HepG2 (cell line): Measurements from ENCODE around the gene TRPC4AP. TPM values are rescaled to one million over a fixed set of nuclear protein-coding genes. Genes with fewer than 3 reads are reported as not detected.
A peak's percentile ranks its signal among the peaks of the same experiment; 100 is the strongest.

Experiments used
- ATAC-seq: fragments of 200-7000 bp; cut with Tn5 transposase; 3 replicates; pipeline ENCODE4 v1.9.1; 2020; ENCODE audit warnings: mild to moderate bottlenecking, moderate library complexity
- BruUV-seq: library from RNA; stranded (reverse); fragments of 400-500 nt; replicated peaks from 2 replicates; lab custom pipeline; 2021; lab: Mats Ljungman, UMichigan
- CTCF ChIA-PET: fragments of 300-600 bp; formaldehyde crosslinking; extraction: SDS; loops from one replicate; lab custom pipeline; 2021; ENCODE audit warnings: low total read pairs, inconsistent platforms, low intra/inter-chr PET ratio; lab: Yijun Ruan, JAX
- POLR2A ChIA-PET: fragments of 350-600 bp; sonication (Branson Sonifier 250); formaldehyde crosslinking; loops from one replicate; lab custom pipeline; 2020; ENCODE audit warnings: antibody characterized with exemption, inconsistent platforms; lab: Yijun Ruan, JAX
- DNase-seq: peaks from one replicate; pipeline ENCODE4 v3.0.0-alpha.2; 2015; ENCODE audit warnings: low spot score
- FAIRE-seq: peaks from 3 replicates; lab custom pipeline; 2011; peaks lifted over from hg19 to GRCh38; lab: Jason Lieb, UNC
- H2AFZ ChIP-seq: one replicate; pipeline ENCODE4 v1.6.1; 2011; ENCODE audit warnings: low read length, inconsistent platforms
- H3K27ac ChIP-seq: fragments of 300-600 bp; 3 replicates; pipeline ENCODE4 v1.8.0; 2011; ENCODE audit warnings: mixed run types, mild to moderate bottlenecking, mixed read lengths, low read length, inconsistent platforms; ENCODE audit not compliant: insufficient read depth; ENCODE audit errors: extremely low read length
- H3K27me3 ChIP-seq, 2 experiments: fragments of 200-600 bp in 1 of 2; 2 replicates in 1 of 2; 3 replicates in 1 of 2; pipeline versions ENCODE4 v1.6.0 to v1.8.0; 2011; ENCODE audit warnings: low read length in 2 of 2, mild to moderate bottlenecking in 2 of 2, moderate library complexity in 2 of 2, inconsistent platforms in 1 of 2; ENCODE audit not compliant: insufficient read depth in 2 of 2, control insufficient read depth in 1 of 2
- H3K36me3 ChIP-seq, 2 experiments: fragments of 200-600 bp in 1 of 2; replicated peaks in 1 of 2; 2 replicates in 1 of 2; 3 replicates in 1 of 2; pipeline versions ENCODE4 v1.5.1 to v1.8.0; 2011; ENCODE audit warnings: low read length in 2 of 2, inconsistent platforms in 1 of 2; ENCODE audit not compliant: insufficient read depth in 2 of 2, control insufficient read depth in 1 of 2
- H3K4me1 ChIP-seq: 2 replicates; pipeline ENCODE4 v1.5.1; 2012; ENCODE audit warnings: low read length, inconsistent platforms; ENCODE audit not compliant: insufficient read depth
- H3K4me2 ChIP-seq: 2 replicates; pipeline ENCODE4 v1.6.0; 2011; ENCODE audit warnings: low read depth, low read length, inconsistent platforms
- H3K4me3 ChIP-seq, 3 experiments: fragments of 200-600 bp in 1 of 3; sonication (generic), shearing (Covaris generic) in 1 of 3; replicated peaks in 1 of 3; 2 replicates each; pipeline ENCODE4 v1.5.1; 2011 to 2016; ENCODE audit warnings: low read length in 3 of 3, inconsistent platforms in 2 of 3, low read depth in 2 of 3, mild to moderate bottlenecking in 2 of 3, control low read depth in 1 of 3, mixed read lengths in 1 of 3; ENCODE audit not compliant: insufficient read depth in 1 of 3
- H3K79me2 ChIP-seq: one replicate; pipeline ENCODE4 v1.6.1; 2011; ENCODE audit warnings: low read length, inconsistent platforms; ENCODE audit not compliant: insufficient read depth
- H3K9ac ChIP-seq: 2 replicates; pipeline ENCODE4 v1.6.0; 2011; ENCODE audit warnings: mild to moderate bottlenecking, low read depth, low read length, inconsistent platforms; ENCODE audit not compliant: insufficient read depth
- H3K9me3 ChIP-seq: 2 replicates; pipeline ENCODE4 v1.5.1; 2012; ENCODE audit warnings: mild to moderate bottlenecking, low read length
- H4K20me1 ChIP-seq: 2 replicates; pipeline ENCODE4 v1.6.0; 2011; ENCODE audit warnings: inconsistent platforms, mild to moderate bottlenecking, low read length, moderate library complexity; ENCODE audit not compliant: insufficient read depth
- BORCS8-MEF2B ChIP-seq: sonication (generic); formaldehyde crosslinking; IDR thresholded peaks from 2 replicates; pipeline ENCODE4 v1.8.0; 2022; ENCODE audit warnings: mild to moderate bottlenecking, missing genetic modification reagents
- CBX1 ChIP-seq: IDR thresholded peaks from one replicate; pipeline ENCODE4 v1.6.1; 2016; ENCODE audit warnings: antibody characterized with exemption, low read depth
- CEBPG ChIP-seq: IDR thresholded peaks from 2 replicates; pipeline ENCODE4 v1.6.1; 2016
- HOXA3 ChIP-seq: sonication (generic); formaldehyde crosslinking; IDR thresholded peaks from 2 replicates; pipeline ENCODE4 v1.5.0; 2020; ENCODE audit warnings: missing genetic modification reagents
- MXD4 ChIP-seq: IDR thresholded peaks from 2 replicates; pipeline ENCODE4 v1.6.1; 2016; ENCODE audit warnings: mild to moderate bottlenecking, missing biosample characterization, missing genetic modification reagents
- PAF1 ChIP-seq: IDR thresholded peaks from 2 replicates; pipeline ENCODE4 v1.6.1; 2016; ENCODE audit warnings: missing genetic modification reagents, missing compliant biosample characterization
- POLR2AphosphoS5 ChIP-seq: IDR thresholded peaks from 2 replicates; pipeline ENCODE4 v1.6.1; 2012; ENCODE audit warnings: low read depth, low read length
- REL ChIP-seq: sonication (generic); formaldehyde crosslinking; conservative IDR thresholded peaks from 2 replicates; pipeline ENCODE4 v1.8.0; 2022; ENCODE audit warnings: mild to moderate bottlenecking, missing genetic modification reagents, moderate library complexity
- RFX3 ChIP-seq: IDR thresholded peaks from 2 replicates; pipeline ENCODE4 v1.6.1; 2016; ENCODE audit warnings: missing biosample characterization, missing genetic modification reagents
- SALL1 ChIP-seq: sonication (generic); formaldehyde crosslinking; IDR thresholded peaks from 2 replicates; pipeline ENCODE4 v1.8.0; 2022; ENCODE audit warnings: mild to moderate bottlenecking, missing genetic modification reagents
- SAP130 ChIP-seq: IDR thresholded peaks from 2 replicates; pipeline ENCODE4 v1.6.1; 2016; ENCODE audit warnings: low read depth
- TRIM24 ChIP-seq: sonication (generic); formaldehyde crosslinking; IDR thresholded peaks from 2 replicates; pipeline ENCODE4 v1.8.0; 2022; ENCODE audit warnings: mild to moderate bottlenecking, missing genetic modification reagents
- U2AF2 ChIP-seq: fragments of 200-400 bp; formaldehyde crosslinking; IDR thresholded peaks from 2 replicates; pipeline ENCODE4 v1.6.1; 2017; ENCODE audit warnings: low read depth, mild to moderate bottlenecking, low read length
- ZFP37 ChIP-seq: sonication (generic); formaldehyde crosslinking; IDR thresholded peaks from 2 replicates; pipeline ENCODE4 v1.4.0; 2020; ENCODE audit warnings: missing genetic modification reagents, borderline replicate concordance
- ZNF17 ChIP-seq: sonication (generic); formaldehyde crosslinking; IDR thresholded peaks from 2 replicates; pipeline ENCODE4 v1.5.0; 2020; ENCODE audit warnings: mild to moderate bottlenecking, missing genetic modification reagents
- ZNF335 ChIP-seq: sonication (generic); formaldehyde crosslinking; IDR thresholded peaks from 2 replicates; pipeline ENCODE4 v1.4.0; 2020; ENCODE audit warnings: missing genetic modification reagents
- ZNF441 ChIP-seq: sonication (generic); formaldehyde crosslinking; IDR thresholded peaks from 2 replicates; pipeline ENCODE4 v1.7.0; 2021; ENCODE audit warnings: missing genetic modification reagents, borderline replicate concordance
- ZNF468 ChIP-seq: sonication (generic); formaldehyde crosslinking; IDR thresholded peaks from 2 replicates; pipeline ENCODE4 v1.8.0; 2022; ENCODE audit warnings: mild to moderate bottlenecking, moderate library complexity, missing genetic modification reagents
- WGBS: methylation state at CpG from one replicate; pipeline ENCODE4 v1.1.6; 2017; ENCODE audit warnings: low lambda C conversion rate; 5-methylcytosine and 5-hydroxymethylcytosine counted together
- in situ Hi-C: cut with HindIII; loops from 2 replicates; pipeline ENCODE4 v1.10.0; 2017; ENCODE audit warnings: low pct_unique_long_range_greater_than_20kb; ENCODE audit not compliant: extremely low pct_ligation_motif_present
- intact Hi-C: fragments of 100-400 bp; cut with micrococcal nuclease; formaldehyde crosslinking; loops from one replicate; pipeline ENCODE4 v1.10.0; 2022; ENCODE audit not compliant: unreplicated experiment
- polyA plus RNA-seq, 8 experiments: library from polyadenylated mRNA; depleted of rRNA in 3 of 8; stranded (reverse) in 7 of 8; unstranded in 1 of 8; fragments of >200 nt; fragmentation: Illumina TruSeq in 4 of 8; extraction: Trizol in 4 of 8; gene quantifications; 2 replicates each; pipeline versions ENCODE4 v1.2.1 to v1.2.3, GENCODE V29; 2011 to 2016; ENCODE audit warnings: low read depth in 4 of 8, missing spikeins in 1 of 8, mixed read lengths in 1 of 8; ENCODE audit not compliant: insufficient read depth in 1 of 8
- total RNA-seq, 5 experiments: library from RNA; depleted of rRNA; stranded (reverse); fragments of >200 nt; fragmentation: Illumina TruSeq; extraction: Trizol; gene quantifications; 2 replicates each; pipeline ENCODE4 v1.2.3, GENCODE V29; 2016; ENCODE audit warnings: low read depth in 1 of 5
- TF ChIP-seq, protein P1 (sequence below): sonication (generic); formaldehyde crosslinking; IDR thresholded peaks from 2 replicates; pipeline ENCODE4 v1.4.0; 2020; ENCODE audit warnings: missing genetic modification reagents
- TF ChIP-seq, protein P2 (sequence below): IDR thresholded peaks from 2 replicates; pipeline ENCODE4 v1.6.1; 2016; ENCODE audit warnings: missing compliant biosample characterization, missing genetic modification reagents, borderline replicate concordance
- TF ChIP-seq, protein P3 (sequence below): sonication (generic); formaldehyde crosslinking; IDR thresholded peaks from 2 replicates; pipeline ENCODE4 v1.9.0; 2021; ENCODE audit warnings: missing genetic modification reagents, borderline replicate concordance

The TRPC4AP gene
- total and polyA plus RNA-seq, 2 of the 13 experiments (the other 11 are each of a cell fraction or from before 2014, with no cell fraction given): 136 to 137 TPM

DNA sequence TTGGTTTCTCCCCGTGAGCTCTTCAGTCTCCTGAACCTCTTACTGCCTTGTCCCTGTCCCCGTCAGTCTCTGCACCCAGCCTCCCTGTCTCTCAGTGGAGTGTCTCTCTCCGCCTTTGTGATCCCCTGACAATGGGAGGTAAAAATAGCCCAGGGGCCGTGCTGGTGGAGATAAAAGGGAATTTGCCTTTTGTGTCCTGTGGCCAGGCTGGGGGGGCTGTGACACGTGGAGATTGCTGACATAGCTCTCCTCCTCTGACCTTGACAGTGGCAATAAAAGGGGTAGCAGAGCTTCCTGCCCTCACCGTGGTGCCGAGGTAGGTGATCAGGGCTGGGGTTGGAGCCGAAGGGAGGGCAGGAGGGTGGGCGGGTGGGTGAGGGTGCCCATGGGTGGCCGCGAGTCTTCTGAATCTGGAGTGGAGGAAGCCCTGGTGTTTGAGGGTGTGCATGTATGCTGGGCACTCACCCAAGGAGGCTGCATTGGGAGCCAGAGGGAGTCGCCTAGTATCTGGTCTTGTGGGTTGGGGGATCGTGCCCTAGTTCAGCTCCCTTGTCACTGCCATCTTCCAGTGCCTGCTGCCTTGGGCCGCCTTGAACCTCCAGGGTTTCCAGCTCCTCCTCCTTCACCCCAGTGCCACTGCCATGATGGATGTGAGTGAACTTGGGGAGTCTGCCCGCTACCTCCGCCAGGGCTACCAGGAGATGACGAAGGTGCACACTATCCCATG is 115.1 kb downstream of the TRPC4AP start:
- no peaks in the 10 kb centered on the region for H3K36me3 ChIP-seq
- ChIA-PET CTCF (no interaction called here), POLR2A (interaction anchor here (1.9 kb wide), 1 partner anchor 22 kb away, joined by 7 read pairs; the partner anchor contains the start of genes GSS and MYH7B)
- H4K20me1 ChIP-seq: no peaks in the 10 kb centered on the region
- H3K4me1 ChIP-seq: peaks cover 27% of the 10 kb centered on the region
- H2AFZ ChIP-seq: no peak overlapping the region
- H3K4me3 ChIP-seq: no peak overlapping the region; a peak in 1 of 6 replicates
- H3K9ac ChIP-seq: no peak overlapping the region
- peak overlapping the region; percentile 39; the same call in 1 of the 2 replicates for H3K4me2 ChIP-seq
- no TSS peak for BruUV-seq
- peak; percentile 56 for DNase-seq
- intact Hi-C loops (loop anchor here (5.0 kb wide), 1 partner anchor 285 kb away; no protein-coding TSS in a partner anchor), in situ Hi-C loops (no loop called here)
- H3K27me3 ChIP-seq: peaks cover 2 to 6% of the 10 kb centered on the region in 2 experiments; a peak in 1 of 5 replicates
- ATAC-seq: peak; percentile 15
- no peak for FAIRE-seq
- no peaks in the 10 kb centered on the region for H3K79me2 ChIP-seq
- H3K9me3 ChIP-seq: no peaks in the 10 kb centered on the region
- no peak overlapping the region for H3K27ac ChIP-seq
- 33% methylated on average over 17 of the region's 17 CpGs for WGBS
- TF ChIP-seq ZFP37 (CRISPR knock-in tag) (no peak), RFX3 (no peak), SAP130 (CRISPR knock-in tag) (peak; percentile 44), CEBPG (CRISPR knock-in tag) (no peak), MXD4 (CRISPR knock-in tag) (no peak), ZNF468 (no peak), TRIM24 (CRISPR knock-in tag) (no peak), ZNF17 (no peak), HOXA3 (CRISPR knock-in tag) (0 out of 2 replicates have a peak, but pooled peaks have one; percentile 24), SALL1 (0 out of 2 replicates have a peak, but pooled peaks have one; percentile 19), CBX1 (no peak), ZNF335 (CRISPR knock-in tag) (no peak), BORCS8-MEF2B (CRISPR knock-in tag) (0 out of 2 replicates have a peak, but pooled peaks have one; percentile 47), REL (CRISPR knock-in tag) (no peak), PAF1 (CRISPR knock-in tag) (no peak), POLR2AphosphoS5 (no peak), U2AF2 (no peak), ZNF441 (CRISPR knock-in tag) (no peak)
- TF ChIP-seq, protein P1, sequence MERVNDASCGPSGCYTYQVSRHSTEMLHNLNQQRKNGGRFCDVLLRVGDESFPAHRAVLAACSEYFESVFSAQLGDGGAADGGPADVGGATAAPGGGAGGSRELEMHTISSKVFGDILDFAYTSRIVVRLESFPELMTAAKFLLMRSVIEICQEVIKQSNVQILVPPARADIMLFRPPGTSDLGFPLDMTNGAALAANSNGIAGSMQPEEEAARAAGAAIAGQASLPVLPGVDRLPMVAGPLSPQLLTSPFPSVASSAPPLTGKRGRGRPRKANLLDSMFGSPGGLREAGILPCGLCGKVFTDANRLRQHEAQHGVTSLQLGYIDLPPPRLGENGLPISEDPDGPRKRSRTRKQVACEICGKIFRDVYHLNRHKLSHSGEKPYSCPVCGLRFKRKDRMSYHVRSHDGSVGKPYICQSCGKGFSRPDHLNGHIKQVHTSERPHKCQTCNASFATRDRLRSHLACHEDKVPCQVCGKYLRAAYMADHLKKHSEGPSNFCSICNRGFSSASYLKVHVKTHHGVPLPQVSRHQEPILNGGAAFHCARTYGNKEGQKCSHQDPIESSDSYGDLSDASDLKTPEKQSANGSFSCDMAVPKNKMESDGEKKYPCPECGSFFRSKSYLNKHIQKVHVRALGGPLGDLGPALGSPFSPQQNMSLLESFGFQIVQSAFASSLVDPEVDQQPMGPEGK (CRISPR knock-in tag): peak; percentile 85
- TF ChIP-seq, protein P2, sequence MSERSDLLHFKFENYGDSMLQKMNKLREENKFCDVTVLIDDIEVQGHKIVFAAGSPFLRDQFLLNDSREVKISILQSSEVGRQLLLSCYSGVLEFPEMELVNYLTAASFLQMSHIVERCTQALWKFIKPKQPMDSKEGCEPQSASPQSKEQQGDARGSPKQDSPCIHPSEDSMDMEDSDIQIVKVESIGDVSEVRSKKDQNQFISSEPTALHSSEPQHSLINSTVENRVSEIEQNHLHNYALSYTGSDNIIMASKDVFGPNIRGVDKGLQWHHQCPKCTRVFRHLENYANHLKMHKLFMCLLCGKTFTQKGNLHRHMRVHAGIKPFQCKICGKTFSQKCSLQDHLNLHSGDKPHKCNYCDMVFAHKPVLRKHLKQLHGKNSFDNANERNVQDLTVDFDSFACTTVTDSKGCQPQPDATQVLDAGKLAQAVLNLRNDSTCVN (CRISPR knock-in tag): no peak
- TF ChIP-seq, protein P3, sequence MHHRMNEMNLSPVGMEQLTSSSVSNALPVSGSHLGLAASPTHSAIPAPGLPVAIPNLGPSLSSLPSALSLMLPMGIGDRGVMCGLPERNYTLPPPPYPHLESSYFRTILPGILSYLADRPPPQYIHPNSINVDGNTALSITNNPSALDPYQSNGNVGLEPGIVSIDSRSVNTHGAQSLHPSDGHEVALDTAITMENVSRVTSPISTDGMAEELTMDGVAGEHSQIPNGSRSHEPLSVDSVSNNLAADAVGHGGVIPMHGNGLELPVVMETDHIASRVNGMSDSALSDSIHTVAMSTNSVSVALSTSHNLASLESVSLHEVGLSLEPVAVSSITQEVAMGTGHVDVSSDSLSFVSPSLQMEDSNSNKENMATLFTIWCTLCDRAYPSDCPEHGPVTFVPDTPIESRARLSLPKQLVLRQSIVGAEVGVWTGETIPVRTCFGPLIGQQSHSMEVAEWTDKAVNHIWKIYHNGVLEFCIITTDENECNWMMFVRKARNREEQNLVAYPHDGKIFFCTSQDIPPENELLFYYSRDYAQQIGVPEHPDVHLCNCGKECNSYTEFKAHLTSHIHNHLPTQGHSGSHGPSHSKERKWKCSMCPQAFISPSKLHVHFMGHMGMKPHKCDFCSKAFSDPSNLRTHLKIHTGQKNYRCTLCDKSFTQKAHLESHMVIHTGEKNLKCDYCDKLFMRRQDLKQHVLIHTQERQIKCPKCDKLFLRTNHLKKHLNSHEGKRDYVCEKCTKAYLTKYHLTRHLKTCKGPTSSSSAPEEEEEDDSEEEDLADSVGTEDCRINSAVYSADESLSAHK: no peak
